NCI-H2196 (cell line): ENCODE measurements around the gene KCNC4.

Experiments
- DNase-seq: peaks from one replicate; lab custom pipeline; 2025; ENCODE audit not compliant: unreplicated experiment; lab: John Stamatoyannopoulos, UW

Gene KCNC4

DNA sequence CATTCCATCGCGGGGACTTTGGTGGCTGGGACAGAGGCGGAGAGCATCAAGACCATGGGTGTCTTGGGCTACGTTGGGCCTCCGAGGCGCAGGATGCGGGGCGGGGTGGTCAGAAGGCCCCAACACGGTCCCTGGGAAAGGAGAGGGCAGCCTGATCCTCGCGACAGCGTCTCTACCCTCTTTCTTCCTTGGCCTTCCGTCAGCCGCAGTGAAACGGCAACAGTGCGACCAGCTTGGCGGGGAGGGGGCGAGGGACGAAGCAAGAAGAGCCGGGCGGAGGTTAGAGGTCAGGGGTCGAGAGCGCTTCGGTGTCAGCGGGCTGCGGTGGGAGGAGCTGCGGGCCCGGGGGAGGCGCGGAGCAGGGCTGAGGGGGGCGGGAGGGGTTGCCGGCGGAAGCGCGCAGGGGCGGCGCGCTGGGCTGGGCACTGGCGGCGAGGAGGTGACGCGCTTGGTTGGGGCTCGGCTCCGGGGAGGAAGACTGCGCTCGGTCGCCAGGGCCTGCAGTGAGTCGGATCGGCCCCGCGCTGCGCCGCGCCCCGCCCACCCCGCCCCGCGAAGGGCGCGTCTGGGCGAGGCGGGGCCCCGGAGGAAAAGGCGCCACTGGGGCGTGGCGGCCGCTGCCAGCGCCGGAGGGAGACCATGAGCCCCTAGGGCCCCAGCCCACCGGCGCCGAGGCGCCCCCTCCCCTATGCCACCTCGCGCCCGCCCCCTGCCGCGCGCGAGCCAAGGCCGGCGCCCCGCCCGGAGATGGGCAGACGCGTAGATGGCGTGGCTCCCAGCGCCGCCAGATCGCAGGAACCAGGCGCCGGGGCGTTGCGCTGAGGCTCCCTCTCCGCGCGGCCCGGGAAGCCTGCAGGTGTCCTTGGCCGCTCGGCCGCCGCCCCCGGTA, at the start of gene KCNC4:
Gene KCNC4, plus strand, starts transcription at position 600 of the 889 bp plus-strand sequence. CDS start 1,186 bp downstream, outside the sequence.
- DNase-seq, result peak; percentile 86

DNA sequence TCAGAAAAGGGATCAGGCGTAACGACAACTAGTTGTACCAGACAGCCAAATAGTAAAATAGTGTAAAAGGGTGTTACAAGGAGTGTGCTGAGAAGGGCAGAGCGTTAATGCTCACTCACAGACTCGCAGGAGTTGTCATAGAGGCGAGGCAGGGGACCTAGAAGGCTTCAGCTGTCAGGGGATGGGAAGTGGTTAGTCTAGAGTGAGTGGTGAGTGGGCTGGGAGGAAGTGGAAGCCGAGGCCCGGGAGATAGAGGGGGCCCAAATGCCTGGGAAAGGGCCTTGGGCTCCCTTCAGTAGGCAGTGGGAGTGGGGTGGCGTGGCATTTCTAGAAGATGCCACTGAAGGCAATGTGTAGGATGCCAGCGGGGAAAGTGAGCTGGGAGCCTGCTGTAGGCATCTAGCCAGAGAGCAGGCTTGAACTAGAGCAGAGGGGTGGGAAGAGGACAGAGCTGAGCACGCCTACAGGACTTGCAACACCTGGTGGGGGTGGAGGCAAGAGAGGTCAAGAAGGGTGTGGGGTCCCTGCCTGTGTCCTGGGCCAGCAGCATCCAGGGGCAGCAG, 49.5 kb upstream of the KCNC4 start:
- no peak for DNase-seq

DNA sequence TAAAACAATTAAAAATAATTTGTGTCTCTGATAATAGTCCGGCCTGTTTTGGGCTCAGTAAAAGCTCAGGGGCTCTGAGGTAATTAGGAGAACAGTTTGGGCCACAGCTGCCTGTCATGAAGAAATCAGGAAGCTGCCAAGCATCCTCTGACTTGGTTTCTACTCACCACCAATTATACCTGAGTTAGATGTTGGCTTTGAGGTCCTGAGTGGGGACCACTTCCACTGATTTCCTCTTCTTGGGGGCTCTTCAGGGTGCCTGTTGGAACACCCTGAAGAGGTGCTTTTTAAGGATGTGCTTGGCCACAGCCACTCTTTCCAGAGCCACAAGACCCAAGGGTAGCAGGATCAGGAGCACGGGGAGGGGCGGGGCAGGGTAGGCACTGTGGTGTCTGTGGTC, 48.9 kb upstream of the KCNC4 start:
- DNase-seq, result no peak

DNA sequence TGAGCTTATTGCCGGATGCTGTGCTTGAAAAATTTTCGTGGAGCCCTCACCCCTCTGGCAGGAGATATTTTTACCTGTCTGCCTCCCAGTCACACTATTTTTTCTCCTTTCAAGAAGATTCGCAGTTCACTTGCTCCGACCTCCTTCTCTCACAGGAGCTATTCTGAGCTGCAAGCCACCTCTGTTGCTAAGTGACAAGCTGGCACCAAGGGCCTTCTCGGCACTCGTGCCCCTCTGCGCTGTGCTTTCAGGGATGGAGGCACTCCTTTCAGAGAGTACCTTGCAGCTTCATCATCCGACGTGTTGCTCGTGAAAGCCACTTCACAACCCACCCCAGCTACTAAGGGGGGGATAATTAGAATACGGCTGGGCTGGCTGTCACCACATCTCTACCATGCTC, 48.3 kb upstream of the KCNC4 start:
- no peak for DNase-seq

DNA sequence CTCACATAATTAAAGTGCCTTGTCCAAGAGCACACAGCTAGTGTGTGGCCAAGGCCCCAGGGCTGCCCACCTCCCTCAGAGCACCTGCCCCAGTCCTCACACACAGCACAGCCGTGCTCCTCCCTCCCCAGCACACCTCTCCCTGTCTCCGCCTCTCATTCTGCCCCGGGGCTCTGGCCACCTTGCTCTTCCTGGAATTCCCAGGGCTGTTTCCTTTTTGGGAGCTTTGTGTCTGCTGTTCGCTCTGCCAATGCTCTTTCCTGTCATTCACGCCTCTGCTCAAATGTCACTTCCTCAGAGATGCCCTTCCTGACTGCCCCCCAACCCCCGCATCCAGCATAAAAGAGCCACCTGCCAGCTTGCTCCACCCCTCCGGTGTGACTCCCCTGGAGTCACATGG, 46.5 kb upstream of the KCNC4 start:
- DNase-seq, result peak; percentile 56

DNA sequence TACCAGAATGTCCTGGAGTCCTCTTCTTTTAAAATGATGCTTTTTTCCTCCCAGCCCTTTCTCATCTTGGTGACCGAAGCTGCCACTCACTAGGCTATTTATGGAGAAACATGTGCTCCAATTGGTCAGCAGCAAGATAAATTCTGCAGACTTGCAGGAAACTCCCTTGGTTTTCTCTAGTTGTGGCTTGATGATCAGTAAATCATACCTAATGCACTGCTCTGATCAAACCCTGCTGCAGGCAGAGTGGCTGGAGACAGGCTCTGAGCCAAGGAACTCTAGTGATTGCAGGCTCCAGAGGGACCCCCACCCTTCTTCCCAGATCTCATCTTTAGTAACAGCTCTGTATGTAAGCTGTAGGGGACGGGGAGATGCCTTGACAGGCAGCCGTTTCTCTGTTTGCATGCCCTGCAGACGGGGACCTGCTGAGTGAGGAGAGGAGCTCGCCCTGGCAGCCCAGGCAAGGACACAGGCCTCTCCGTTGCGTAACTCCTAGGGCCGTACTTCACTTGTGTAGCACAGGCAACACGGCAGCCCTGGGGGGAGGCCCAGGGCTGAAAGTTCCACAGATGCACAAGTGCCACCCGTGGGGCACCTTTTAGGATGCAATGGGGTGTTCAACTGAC, 45.3 kb upstream of the KCNC4 start:
- no peak for DNase-seq

DNA sequence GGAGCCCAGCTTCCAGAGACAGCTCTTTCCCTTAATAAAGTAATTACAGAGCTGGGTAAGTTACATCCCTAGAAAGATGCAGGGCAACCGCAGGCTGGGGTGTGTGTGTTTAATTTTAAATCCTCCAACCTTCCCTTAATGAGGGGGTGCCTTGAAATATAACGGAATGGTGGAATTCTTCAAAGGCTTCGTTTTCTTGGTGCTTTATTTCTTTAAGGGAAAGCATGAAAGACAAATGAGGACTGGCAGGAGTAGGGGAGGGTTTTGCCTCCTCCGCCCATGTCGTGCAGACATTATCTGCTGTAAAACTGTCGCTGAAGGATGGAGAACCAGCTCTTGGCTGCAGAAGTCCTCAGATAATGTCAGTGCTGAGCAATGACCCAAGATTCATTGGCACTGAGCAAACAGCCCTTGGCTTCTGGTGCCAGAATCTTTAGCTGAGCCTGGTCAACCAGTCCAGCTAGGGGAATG, 44.3 kb upstream of the KCNC4 start:
- peak; percentile 14 for DNase-seq

DNA sequence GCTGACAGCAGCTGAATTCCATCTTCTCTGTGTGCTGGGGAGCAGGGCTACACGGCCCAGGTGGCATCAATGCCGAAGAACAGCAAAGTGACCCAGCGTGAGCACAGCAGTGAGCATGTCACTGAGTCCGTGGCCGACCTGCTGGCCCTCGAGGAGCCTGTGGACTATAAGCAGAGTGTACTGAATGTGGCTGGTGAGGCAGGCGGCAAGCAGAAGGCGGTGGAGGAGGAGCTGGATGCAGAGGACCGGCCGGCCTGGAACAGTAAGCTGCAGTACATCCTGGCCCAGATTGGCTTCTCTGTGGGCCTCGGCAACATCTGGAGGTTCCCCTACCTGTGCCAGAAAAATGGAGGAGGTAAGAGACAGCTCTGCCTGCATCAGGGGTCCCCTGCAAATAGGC, 43.3 kb upstream of the KCNC4 start:
- DNase-seq, result no peak

DNA sequence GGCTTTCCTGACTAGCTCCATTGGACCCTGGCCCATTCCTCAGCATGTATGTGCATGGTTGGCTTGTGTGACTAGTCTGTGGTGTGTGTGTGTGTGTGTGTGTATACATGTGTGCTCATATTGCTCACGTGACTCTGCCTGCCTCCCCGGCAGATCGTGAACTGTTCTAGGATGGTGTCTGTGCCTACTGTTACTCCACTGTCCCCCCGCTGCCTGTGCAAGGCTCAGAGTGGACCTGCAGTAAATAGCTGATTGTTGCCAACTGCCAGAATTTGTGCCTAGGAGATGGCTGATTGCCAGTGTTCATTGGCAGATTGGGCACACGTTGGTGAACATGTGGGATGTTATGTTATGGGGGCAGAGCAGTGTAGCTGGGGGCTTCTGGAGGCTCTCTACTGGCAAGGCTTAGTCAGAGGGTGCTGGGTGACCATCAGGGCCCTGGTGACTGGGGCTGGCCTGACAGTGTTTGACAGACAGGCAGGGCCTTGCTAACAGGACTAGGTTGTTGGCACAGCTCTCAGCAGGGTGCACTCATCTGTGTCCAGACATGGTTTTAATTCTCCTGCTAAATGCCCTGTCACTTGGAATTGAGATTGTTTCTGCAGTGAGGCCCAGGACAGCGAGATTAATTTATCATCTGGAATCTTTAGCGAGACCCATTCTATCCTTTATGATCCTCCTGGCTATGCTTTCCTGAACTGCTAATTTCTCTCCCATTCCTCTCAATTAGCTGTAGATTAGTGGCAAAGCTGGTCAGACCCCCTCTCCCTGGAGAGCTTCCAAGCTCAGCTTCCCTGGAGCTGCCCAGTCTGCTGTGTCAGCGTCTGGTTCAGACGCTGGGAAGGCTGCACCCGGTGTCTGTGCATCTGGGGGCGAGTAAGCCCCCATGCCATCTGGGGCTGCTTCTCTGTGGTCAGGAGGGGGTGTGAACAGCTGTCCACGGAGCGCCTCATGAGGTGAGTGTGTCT, 39.1 kb upstream of the KCNC4 start:
- DNase-seq, result peak; percentile 22

DNA sequence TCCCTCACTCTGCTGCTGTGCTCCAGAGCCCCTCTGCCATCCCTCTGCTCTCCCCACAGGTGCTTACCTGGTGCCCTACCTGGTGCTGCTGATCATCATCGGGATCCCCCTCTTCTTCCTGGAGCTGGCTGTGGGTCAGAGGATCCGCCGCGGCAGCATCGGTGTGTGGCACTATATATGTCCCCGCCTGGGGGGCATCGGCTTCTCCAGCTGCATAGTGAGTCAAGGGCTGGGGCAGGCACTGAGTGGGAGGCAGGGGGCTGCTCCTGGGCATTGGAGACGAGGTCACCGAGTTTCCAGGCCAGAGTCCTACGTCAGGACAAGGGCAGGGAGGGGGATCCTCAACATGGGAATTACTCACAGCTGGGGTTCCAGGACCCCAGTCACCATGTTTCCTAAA, 38.1 kb upstream of the KCNC4 start:
- no peak for DNase-seq

DNA sequence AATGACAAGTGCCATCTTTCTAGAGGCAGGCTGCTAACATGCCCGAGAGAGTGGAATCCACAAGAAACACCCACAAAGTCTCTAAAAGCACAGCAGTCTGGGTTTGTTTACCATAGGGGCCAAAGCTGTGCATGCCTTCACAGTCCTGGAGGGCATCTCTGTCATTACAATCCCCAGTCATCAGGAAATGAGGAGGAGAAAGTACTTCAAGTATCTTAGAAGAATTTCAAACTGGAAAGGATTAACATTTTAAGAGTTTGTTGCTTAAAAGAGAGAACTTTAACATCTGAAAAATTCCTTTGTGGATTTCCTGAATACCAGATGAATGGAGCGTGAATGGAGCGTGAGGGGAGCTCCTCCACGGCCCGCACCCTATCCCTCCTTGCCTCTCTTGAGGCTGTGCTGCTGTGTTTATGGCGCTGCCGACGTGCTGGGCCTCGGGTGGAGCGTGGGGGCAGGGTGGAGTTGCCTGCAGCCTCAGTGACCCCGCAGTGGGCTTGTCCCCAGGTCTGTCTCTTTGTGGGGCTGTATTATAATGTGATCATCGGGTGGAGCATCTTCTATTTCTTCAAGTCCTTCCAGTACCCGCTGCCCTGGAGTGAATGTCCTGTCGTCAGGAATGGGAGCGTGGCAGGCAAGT, 36.5 kb upstream of the KCNC4 start:
- DNase-seq, result no peak

DNA sequence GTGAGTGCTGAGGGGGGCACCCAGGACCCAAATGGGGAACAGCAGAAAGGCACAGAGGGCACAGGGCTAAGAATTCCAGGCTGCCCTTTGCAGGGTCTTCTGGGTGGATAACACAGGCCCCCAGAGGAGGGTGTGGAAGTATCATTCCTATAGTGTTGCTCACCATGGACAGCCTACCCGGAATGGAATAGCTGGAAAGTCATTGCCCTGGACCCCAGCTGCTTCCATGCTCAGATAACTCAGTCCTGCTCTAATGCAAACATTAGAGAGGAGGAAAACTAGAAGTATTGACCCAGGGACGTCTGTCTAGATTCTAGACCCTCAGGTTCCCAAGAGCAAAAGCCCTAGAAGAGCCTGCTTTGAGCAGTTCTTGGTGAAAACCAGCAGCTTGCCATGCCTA, 35.2 kb upstream of the KCNC4 start:
- no peak for DNase-seq

DNA sequence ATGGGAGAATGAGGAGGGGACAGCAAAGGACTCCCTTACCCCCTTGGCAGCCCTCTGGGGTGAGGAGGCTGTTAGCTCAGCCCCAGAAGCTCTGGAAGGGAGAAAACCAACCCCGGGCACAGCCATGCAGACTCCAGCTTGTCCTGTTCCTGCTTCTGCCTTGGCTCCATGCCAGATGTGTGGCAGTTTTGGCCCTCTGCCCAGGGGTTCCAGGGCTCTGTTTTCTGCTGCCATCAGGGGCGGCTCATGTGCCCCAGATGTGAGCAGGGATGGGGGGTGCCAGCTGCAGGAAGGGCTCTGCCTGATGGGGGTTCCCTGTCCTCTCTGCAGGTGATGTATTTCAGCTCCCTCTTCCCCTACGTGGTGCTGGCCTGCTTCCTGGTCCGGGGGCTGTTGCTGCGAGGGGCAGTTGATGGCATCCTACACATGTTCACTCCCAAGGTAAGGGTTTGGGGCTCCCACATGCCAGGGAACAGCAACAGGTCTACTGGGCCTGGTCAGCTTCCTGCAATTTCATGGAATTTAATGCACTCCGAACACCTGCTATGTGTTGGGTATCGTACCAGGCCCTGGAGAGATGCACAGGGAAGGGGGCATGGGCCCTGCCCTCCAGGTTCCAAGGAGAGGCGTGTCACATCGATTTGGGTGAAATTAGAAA, 33.7 kb upstream of the KCNC4 start:
- peak; percentile 74 for DNase-seq

DNA sequence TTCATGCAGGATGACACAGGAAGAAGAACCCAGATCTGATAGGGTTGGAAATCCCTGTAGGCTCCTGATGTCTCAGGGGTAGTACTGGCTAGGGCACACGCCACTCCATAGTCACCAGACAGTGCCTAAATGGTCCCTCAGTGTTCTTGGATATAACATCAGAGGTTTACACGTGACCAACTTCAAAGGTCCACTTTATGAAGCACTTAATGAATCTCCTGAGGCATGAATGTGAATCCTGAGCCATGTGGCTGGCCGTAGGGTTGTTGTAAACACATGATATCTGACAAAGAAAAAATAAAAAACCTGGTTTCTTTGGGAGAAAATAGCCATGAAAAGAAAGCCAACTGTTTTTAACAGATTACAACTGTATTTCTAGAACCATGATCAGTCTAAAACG, 32.3 kb upstream of the KCNC4 start:
- DNase-seq, result no peak

DNA sequence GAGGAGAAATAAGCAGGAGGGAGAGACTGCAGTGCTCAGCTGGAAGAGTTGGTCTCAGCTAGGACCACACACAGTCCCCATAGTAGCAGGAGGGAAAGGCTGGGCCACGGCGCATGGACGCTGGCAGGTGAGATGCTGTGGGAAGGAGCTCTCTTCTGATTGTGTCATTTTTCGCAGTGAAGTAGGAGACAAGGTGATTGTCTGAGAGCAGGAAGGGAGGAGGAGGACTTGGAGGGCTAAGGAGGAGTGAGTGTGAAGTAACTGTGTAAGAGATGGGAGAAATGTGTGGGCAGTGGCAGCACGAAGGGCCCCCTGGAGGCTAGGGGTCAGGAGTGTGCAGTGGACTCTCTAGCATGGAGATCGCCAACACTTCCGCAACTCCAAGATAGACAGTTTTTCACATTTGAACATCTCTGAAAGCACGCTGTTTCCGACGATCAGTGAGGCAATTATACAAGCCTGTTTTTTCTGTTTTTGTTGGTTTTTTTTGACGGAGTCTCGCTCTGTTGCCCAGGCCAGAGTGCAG, 26.4 kb upstream of the KCNC4 start:
- no peak for DNase-seq

DNA sequence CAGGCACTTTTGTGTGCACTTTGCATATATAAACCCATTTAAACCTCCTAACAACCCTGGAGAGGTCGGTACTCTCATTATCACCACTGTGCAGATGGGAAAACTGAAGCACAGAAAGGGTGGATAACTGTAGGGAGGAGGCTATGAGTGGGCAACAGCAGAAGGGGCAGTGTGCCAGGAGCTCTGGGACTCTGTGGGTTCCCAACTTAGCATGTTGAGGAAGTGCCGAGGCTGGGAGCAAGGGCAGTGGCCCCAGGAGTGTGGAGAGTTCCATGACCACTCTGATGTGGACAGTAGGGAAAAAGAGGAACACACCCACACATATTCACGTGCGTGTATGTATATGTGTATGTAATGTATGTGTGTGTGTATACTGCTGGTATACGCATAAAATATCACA, 25.7 kb upstream of the KCNC4 start:
- DNase-seq, result no peak

DNA sequence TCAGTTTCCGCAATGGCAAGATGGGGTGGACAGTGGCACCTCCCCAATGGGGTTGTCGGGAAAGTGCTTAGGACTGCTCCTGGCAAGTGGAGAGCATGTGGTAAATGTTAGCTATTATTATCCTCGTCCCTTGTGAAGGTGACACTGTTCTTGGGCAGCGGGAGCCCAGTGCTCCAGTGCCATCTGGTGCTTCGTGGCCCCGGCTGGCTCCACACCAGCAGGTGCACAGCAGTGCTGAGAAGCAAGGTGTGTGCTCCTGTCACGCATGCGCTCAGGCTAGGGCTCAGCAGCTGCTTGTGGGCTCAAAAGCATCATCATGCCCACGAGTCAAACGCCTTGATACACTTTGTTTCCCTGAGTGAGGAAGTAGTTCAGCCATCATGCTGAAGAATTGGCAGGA, 24.9 kb upstream of the KCNC4 start:
- DNase-seq, result peak; percentile 72

DNA sequence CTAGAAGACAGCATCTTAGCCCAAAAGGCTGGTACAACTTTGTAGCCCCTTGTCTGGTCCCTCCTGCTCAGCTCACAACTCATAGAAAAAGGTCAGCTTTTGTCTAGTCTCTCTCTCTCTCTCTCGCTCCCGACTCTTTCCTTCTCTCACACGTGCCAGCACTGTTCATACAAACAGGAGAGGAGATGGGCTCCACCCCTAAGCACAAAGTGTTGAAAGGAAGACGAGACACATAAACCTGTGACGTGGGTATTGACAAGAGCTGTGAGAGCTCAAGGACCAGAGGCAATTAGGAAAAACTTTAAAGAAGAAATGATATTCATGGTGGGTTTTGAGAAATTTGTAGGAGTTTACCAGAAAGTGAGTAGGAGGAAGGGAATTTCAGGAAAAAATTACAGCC, 23.6 kb upstream of the KCNC4 start:
- no peak for DNase-seq

DNA sequence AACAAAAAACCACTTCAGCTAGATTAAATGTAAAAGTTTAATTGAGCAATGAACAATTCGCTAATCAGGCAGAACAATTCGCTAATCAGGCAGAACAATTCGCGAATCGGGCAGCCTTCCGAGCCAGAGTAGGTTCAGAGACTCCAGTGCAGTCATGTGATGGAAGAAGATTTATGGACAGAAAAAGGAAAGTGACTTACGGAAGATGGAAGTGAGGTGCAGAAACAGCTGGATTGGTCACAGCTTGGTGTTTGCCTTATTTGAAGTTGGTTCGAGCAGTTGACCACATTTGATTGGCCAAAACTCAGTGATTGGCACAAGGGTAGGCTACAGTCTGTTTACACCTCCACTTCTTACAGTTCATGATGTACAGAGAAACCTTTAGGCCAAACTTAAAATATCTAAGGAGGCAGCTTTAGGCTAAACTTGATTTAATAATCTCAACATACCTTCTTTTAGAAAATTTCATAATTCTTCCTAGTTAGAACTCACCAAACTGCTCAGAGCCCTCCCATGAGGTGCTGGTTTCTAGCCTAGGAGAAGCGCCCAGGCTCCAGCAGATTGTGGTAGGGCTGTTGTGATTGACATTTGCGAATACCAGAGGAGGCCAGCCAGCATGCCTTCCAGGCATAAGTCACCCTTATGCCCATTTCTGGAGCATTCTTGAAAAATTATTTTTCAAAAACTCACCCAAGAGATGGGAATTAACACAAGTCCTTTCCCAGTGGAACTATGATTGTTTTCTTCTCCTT, 22.8 kb upstream of the KCNC4 start:
- no peak for DNase-seq
